Thymus (tissue), 11 donors: ENCODE measurements around the gene CDC34. TPM values are rescaled to one million over a fixed set of nuclear protein-coding genes. Genes with fewer than 3 reads are reported as not detected.

Experiments used
- DNase-seq, 9 donors: peaks; one replicate each; pipeline ENCODE4 v3.0.0-alpha.2; 2013; ENCODE audit warnings: low spot score in 9 of 9, low read depth in 6 of 9, missing footprints in 1 of 9
- H3K27ac ChIP-seq, 2 donors: one replicate each; pipeline ENCODE4 v1.5.1; 2013; ENCODE audit warnings: control low read depth in 1 of 2, low read depth in 1 of 2, low read length in 1 of 2, mild to moderate bottlenecking in 1 of 2, moderate library complexity in 1 of 2
- H3K27me3 ChIP-seq, 2 donors: one replicate each; pipeline ENCODE4 v1.5.1; 2013; ENCODE audit warnings: low read length in 1 of 2; ENCODE audit not compliant: control insufficient read depth in 2 of 2, insufficient read depth in 1 of 2
- H3K36me3 ChIP-seq, 2 donors: one replicate each; pipeline ENCODE4 v1.5.1; 2013; ENCODE audit warnings: low read length in 1 of 2, mild to moderate bottlenecking in 1 of 2, moderate library complexity in 1 of 2; ENCODE audit not compliant: control insufficient read depth in 2 of 2, insufficient read depth in 2 of 2
- H3K4me1 ChIP-seq, 2 donors: one replicate each; pipeline ENCODE4 v1.5.1; 2013; ENCODE audit warnings: low read length in 2 of 2; ENCODE audit not compliant: control insufficient read depth in 2 of 2, insufficient read depth in 2 of 2
- H3K4me3 ChIP-seq, 2 donors: one replicate each; pipeline ENCODE4 v1.5.1; 2013; ENCODE audit warnings: low read length in 2 of 2, control low read depth in 1 of 2, mild to moderate bottlenecking in 1 of 2
- H3K9me3 ChIP-seq, 2 donors: one replicate each; pipeline ENCODE4 v1.5.1; 2013; ENCODE audit warnings: low read length in 1 of 2, mild to moderate bottlenecking in 1 of 2; ENCODE audit not compliant: control insufficient read depth in 2 of 2, insufficient read depth in 1 of 2
- WGBS: extraction: QIAGEN DNeasy Blood & Tissue Kit; methylation state at CpG from one replicate; pipeline ENCODE4 v1.1.7; 2013; 5-methylcytosine and 5-hydroxymethylcytosine counted together
- polyA plus RNA-seq: library from polyadenylated mRNA; stranded (reverse); fragments of 200-250 nt; gene quantifications from one replicate; pipeline ENCODE4 v1.2.3, GENCODE V29; 2013
- total RNA-seq: library from RNA; stranded (reverse); fragments of 120-200 nt; gene quantifications from one replicate; pipeline ENCODE4 v1.2.4, GENCODE V29; 2013
- donor health status: healthy.

The CDC34 gene
- total and polyA plus RNA-seq, 2 donors = 48.0 to 72.0 TPM

DNA sequence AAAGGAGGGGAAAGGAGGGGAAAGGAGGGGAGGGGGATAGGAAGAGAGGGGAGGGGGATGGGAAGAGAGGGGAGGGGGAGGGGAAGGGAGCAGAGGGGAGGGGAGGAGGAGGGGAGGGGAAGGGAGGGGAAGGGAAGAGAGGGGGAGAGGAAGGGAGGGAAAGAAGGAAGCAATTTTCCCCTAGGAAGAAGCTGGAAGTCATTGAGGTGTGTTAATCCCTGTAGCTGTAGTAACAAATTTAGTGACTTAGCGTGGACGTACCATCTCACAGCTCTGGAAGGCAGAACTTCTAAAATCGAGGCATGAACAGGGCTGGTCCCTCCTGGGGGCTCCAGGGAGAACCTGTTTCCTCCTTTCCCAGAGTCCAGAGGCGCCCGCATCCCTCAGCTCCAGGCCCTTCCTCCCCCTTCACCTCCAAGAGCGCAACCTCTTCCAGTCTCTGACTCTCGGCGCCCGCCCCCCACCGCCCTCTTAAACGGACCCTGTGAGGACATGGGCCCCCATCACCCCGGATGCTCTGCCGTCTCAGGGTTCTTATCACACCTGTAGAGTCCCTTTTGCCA is 5.6 kb upstream of the CDC34 start:
- H3K36me3 ChIP-seq = no peaks in the 10 kb centered on the region
- 62% methylated on average over 13 of the region's 13 CpGs for WGBS
- peaks cover 12 to 16% of the 10 kb centered on the region in 2 donors for H3K27me3 ChIP-seq
- DNase-seq = no peak
- H3K27ac ChIP-seq = no peak overlapping the region
- H3K4me1 ChIP-seq = peaks cover 4 to 5% of the 10 kb centered on the region in 2 donors
- no peak overlapping the region for H3K4me3 ChIP-seq
- peaks cover 0 to 25% of the 10 kb centered on the region in 2 donors for H3K9me3 ChIP-seq

DNA sequence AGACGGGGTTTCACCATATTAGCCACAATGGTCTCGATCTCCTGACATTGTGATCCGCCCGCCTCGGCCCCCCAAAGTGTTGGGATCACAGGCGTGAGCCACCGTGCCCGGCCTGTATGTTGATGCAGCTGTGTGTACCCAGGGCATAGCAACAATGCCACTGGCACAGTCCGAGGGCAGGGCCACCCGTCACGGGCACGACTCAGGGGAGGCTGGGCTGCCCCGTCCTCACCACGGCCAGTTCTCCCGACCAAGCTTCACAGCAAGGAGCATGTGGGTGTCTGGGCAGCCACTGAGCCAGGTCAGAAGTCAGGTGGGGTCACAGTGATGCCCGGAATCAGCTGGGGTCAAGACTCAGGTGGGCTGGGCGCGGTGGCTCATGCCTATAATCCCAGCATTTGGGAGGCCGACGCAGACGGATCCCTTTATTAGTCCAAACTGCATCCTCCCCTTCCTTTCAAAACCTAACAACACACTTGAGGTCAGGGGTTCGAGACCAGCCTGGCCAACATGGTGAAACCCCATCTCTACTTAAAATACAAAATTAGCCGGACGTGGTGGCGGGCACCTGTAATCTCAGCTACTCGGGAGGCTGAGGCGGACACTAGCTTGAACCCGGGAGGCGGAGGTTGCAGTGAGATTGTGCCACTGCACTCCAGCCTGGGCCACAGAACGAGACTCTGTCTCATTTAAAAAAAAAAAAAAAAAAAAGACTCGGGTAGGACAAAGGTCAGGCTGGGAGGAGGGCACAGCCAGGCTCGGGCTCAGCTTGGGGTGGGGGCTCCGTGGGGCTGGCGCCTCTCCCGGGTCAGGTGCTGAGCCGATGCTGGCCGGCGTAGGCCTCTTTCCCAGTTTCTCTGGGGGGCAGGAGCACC is 1.2 kb upstream of the CDC34 start:
- no peaks in the 10 kb centered on the region for H3K9me3 ChIP-seq
- peaks cover 9 to 17% of the 10 kb centered on the region in 2 donors for H3K27me3 ChIP-seq
- H3K36me3 ChIP-seq = no peaks in the 10 kb centered on the region
- no peak for DNase-seq
- H3K4me1 ChIP-seq = peaks cover 14 to 20% of the 10 kb centered on the region in 2 donors
- peak overlapping the region in 1 of 2 donors; percentile 58 for H3K27ac ChIP-seq
- WGBS = 74% methylated on average over 38 of the region's 38 CpGs
- H3K4me3 ChIP-seq = peak overlapping the region; percentile 61 to 87

DNA sequence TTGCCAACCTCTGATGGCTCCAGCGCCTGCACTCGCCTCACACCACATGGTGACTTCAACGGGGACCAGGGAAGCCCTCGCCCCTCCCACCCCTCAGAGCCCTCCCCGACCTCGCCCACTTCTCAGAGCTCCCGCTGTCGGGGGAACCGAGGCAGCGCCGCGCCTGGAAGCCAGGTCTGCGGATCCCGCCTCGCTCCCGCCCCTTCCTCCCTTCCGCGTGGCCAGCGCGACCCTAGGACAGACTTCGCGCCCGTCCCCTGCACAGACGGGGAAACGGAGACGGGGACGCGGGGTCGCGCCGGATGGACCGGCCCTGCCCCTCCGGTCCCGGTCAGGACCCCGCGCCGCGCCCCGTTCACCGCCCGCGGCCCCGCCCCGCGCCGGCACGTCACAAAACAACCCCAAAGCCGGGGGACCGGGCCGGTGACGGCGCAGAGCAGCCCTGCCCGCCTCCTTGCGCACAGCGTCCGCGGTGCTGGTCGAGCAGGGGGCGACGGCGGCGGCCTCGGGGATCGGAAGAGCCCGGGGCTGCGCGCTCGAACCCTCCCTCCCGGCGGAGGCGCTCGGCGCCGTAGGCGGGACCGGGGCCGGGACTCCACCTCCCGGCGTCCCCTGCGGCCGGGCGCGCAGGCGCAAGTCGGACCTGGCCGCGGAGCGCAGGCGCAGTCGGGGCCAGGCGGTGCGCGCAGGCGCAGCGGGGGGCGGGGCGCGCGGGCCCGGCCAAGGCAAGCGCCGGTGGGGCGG is 379 bp upstream of the CDC34 start:
- H3K27ac ChIP-seq = peak overlapping the region in 1 of 2 donors; percentile 95
- peak; percentile 45 to 92 (median 78) for DNase-seq
- H3K36me3 ChIP-seq = peaks cover 2 to 5% of the 10 kb centered on the region in 2 donors
- peaks cover 14 to 20% of the 10 kb centered on the region in 2 donors for H3K4me1 ChIP-seq
- peaks cover 6 to 12% of the 10 kb centered on the region in 2 donors for H3K27me3 ChIP-seq
- H3K4me3 ChIP-seq = peak overlapping the region; percentile 61 to 87
- WGBS = under 1% methylated on average over 103 of the region's 103 CpGs
- H3K9me3 ChIP-seq = no peaks in the 10 kb centered on the region

DNA sequence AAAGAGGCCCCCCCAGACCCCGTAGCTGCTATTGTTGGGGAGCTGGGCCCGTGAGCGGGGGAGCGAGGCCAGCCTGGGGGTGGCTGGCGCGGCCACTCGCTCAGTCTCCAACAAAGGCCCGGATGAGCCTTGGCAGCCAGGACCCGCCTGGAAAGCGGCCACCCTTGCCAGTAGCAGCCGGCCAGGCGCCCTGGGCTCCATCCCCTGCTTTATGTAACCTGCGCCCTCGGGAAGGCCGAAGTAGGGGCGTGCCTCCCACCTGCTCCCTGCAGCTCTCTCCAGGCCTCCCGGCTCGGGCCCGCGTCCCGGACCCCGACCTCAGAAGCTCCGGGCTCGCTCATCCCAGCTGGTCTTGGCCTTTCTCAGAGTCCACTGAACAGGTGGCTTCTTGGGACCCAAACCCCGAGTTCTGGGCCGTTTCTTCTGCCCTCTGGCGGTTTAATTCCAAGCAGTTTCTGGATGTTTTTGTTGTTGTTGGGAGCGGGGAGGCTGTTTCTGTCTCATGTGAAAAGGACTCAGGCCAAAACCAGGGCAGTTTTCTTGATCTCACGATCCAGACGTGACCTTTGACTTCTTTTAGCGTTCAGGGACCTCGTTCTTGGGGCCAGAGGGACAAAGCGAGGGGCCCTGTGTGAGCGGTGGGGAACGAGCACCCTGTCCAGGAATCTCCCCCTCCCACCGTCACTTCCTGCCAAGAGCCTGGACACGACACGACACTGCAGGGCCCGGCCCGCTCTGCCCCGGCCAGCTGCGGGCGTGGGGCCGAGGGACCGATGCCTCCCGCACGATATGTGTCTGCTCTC is 1.2 kb downstream of the CDC34 start:
- peak overlapping the region; percentile 84 to 87 for H3K4me3 ChIP-seq
- WGBS = 3% methylated on average over 47 of the region's 47 CpGs
- peaks cover 14 to 20% of the 10 kb centered on the region in 2 donors for H3K4me1 ChIP-seq
- peaks cover 5 to 6% of the 10 kb centered on the region in 2 donors for H3K27me3 ChIP-seq
- peak in 1 of 9 donors; percentile 69 for DNase-seq
- H3K36me3 ChIP-seq = peaks cover 11 to 19% of the 10 kb centered on the region in 2 donors
- H3K9me3 ChIP-seq = no peaks in the 10 kb centered on the region
- H3K27ac ChIP-seq = peak overlapping the region; percentile 61 to 63

DNA sequence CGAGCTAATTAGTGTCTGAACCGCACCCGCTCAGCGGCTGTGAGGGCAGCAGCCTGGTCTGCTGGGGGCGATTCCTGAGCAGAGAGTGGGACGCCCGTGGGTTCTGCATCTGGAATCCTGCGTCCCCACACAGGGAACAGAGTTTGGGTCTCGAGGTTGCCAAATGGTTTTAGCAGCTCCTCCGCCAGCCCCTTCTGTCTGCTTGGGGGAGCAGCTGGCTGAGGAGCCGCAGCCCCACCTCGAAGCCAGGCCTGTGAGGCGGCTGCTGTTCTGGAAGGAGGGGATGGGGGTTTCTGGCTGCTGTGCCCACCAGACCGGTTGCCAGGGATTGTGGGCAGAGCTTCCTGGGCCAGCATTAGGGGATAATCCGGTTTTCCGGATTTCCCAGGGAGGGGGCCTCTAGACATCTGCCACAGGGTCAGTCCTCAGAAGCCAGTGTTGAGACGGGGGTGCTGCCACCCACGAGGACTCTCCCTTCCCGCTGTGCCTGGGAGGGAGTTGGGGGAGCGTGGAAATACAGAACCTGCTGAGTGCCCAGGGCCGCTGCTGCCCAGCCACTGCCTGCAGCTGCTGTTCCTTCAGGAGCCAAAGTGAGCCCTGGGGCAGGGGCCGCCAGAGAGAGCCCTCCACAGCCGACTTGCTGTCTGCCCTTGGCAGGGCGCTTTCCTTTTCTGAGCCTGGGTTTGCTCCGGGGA is 2.0 kb downstream of the CDC34 start:
- Histone ChIP-seq H3K36me3 (peaks cover 14 to 27% of the 10 kb centered on the region in 2 donors), H3K9me3 (no peaks in the 10 kb centered on the region), H3K4me3 (peak overlapping the region; percentile 84 to 87), H3K27ac (peak overlapping the region; percentile 61 to 63), H3K4me1 (peaks cover 14 to 20% of the 10 kb centered on the region in 2 donors), H3K27me3 (peaks cover 4 to 6% of the 10 kb centered on the region in 2 donors)
- 69% methylated on average over 25 of the region's 25 CpGs for WGBS
- no peak for DNase-seq

DNA sequence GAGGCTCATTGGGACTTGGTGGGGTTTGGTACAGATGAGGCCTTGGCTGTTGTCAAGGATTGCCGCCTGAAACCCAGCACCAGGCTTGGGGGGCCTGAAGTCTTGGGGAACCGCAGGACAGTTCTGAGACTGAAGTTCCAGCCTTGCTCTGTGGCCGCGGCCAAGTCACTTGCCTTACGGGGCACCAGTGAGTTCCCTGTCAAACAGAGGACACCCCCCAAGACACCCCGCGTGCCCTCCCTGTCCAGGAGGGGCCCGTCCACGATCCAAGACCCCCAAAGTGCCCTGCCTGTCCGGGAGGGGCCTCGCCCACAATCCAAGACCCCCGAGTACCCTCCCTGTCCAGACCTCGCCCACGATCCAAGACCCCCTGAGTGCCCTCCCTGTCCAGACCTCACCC is 2.5 kb downstream of the CDC34 start:
- Histone ChIP-seq H3K4me3 (no peak overlapping the region), H3K27ac (no peak overlapping the region)

DNA sequence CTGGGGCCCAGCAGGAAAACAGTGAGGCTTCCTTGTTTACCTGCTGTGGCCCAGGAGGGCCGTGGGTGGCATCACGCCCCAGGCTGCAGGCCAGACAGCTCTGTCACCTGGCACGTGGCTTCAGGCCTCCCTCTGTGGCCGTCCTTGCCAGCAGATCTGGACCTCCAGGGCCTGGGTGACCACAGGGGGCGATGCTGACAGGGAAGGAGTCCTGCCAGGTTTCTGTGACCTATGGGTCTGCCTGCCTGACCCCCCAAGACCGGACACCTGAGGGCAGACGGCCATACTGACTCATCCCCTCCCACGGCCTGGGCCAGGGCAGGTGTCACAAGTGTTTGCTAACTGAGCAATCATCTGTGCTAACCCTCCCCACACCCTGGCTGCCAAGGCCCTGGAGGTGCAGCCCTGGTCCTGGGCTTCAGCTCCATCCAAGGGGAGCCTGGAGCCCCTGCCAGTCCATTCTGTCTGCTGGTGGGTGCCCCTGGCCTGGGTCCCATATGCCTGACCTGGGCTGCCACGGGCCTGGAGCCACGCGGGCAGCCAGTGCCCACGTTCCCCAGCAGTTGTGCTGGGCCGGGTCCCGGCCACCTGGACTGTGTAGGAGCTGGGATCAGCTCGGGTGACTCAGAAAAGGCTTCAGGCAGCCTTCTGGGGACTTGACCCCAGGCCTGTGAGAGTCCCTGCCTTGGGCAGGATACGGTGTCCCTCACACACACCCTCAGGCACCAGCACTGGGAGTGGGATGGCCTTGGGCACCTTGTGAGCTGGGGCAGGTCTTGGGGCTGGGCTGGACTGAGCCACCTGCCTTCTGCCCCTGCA is 3.7 kb downstream of the CDC34 start:
- WGBS = 94% methylated on average over 16 of the region's 16 CpGs
- no peaks in the 10 kb centered on the region for H3K9me3 ChIP-seq
- peaks cover 14 to 20% of the 10 kb centered on the region in 2 donors for H3K4me1 ChIP-seq
- peaks cover 24 to 37% of the 10 kb centered on the region in 2 donors for H3K36me3 ChIP-seq
- DNase-seq = no peak
- no peak overlapping the region for H3K4me3 ChIP-seq
- peaks cover 0 to 5% of the 10 kb centered on the region in 2 donors for H3K27me3 ChIP-seq
- no peak overlapping the region for H3K27ac ChIP-seq

More for the DNA sequence above, 2.5 kb downstream of the CDC34 start:
- Histone ChIP-seq H3K27me3 (peaks cover 0 to 5% of the 10 kb centered on the region in 2 donors), H3K4me1 (peaks cover 14 to 20% of the 10 kb centered on the region in 2 donors), H3K9me3 (no peaks in the 10 kb centered on the region), H3K36me3 (peaks cover 18 to 32% of the 10 kb centered on the region in 2 donors)
- DNase-seq = no peak
- 93% methylated on average over 14 of the region's 14 CpGs for WGBS
